Measurements from ENCODE around the gene EVPL.

Gene EVPL

GRCh38 chr17:76009969-76010661 lies 17.0 kb downstream of the EVPL start:
- H3K27me3 ChIP-seq (ENCODE audit: control insufficient read depth, insufficient read depth, low read length): no peaks in the 10 kb centered on the region
- H3K27ac ChIP-seq (ENCODE audit: low read length): no peak overlapping the region
- H3K9me3 ChIP-seq (ENCODE audit: control insufficient read depth, low read depth, low read length): no peaks in the 10 kb centered on the region
- H3K36me3 ChIP-seq (ENCODE audit: control insufficient read depth, low read depth, low read length): no peaks in the 10 kb centered on the region
- no peak overlapping the region for H3K9ac ChIP-seq (ENCODE audit: low read length)
- H3K4me1 ChIP-seq (ENCODE audit: control insufficient read depth, low read depth, low read length): peaks cover 3% of the 10 kb centered on the region
- H3K4me3 ChIP-seq (ENCODE audit: low read length): no peak overlapping the region

GRCh38 chr17:76009447-76009846 lies 17.7 kb downstream of the EVPL start:
- no peak overlapping the region for H3K27ac ChIP-seq (ENCODE audit: low read length)
- no peaks in the 10 kb centered on the region for H3K27me3 ChIP-seq (ENCODE audit: control insufficient read depth, insufficient read depth, low read length)
- H3K36me3 ChIP-seq (ENCODE audit: control insufficient read depth, low read depth, low read length): no peaks in the 10 kb centered on the region
- H3K4me1 ChIP-seq (ENCODE audit: control insufficient read depth, low read depth, low read length): peaks cover 3% of the 10 kb centered on the region
- H3K4me3 ChIP-seq (ENCODE audit: low read length): no peak overlapping the region
- H3K9me3 ChIP-seq (ENCODE audit: control insufficient read depth, low read depth, low read length): no peaks in the 10 kb centered on the region
- no peak overlapping the region for H3K9ac ChIP-seq (ENCODE audit: low read length)

- Histone ChIP-seq H3K27ac (ENCODE audit: low read length) (no peak overlapping the region), H3K36me3 (ENCODE audit: control insufficient read depth, low read depth, low read length) (no peaks in the 10 kb centered on the region), H3K27me3 (ENCODE audit: control insufficient read depth, insufficient read depth, low read length) (no peaks in the 10 kb centered on the region), H3K4me3 (ENCODE audit: low read length) (no peak overlapping the region), H3K4me1 (ENCODE audit: control insufficient read depth, low read depth, low read length) (peaks cover under 1% of the 10 kb centered on the region), H3K9ac (ENCODE audit: low read length) (no peak overlapping the region), H3K9me3 (ENCODE audit: control insufficient read depth, low read depth, low read length) (no peaks in the 10 kb centered on the region)
Measured at GRCh38 chr17:76008630-76009425, 18.3 kb downstream of the EVPL start.

- Histone ChIP-seq H3K4me3 (ENCODE audit: low read length) (no peak overlapping the region), H3K9ac (ENCODE audit: low read length) (no peak overlapping the region), H3K27me3 (ENCODE audit: control insufficient read depth, insufficient read depth, low read length) (no peaks in the 10 kb centered on the region), H3K27ac (ENCODE audit: low read length) (no peak overlapping the region), H3K9me3 (ENCODE audit: control insufficient read depth, low read depth, low read length) (no peaks in the 10 kb centered on the region), H3K36me3 (ENCODE audit: control insufficient read depth, low read depth, low read length) (no peaks in the 10 kb centered on the region), H3K4me1 (ENCODE audit: control insufficient read depth, low read depth, low read length) (no peaks in the 10 kb centered on the region)
Measured at GRCh38 chr17:76008208-76008607, 18.9 kb downstream of the EVPL start.

- H3K27me3 ChIP-seq (ENCODE audit: control insufficient read depth, insufficient read depth, low read length): no peaks in the 10 kb centered on the region
Measured at GRCh38 chr17:76007850-76008165, 19.3 kb downstream of the EVPL start.

GRCh38 chr17:76007131-76007849 lies 19.8 kb downstream of the EVPL start:
- Histone ChIP-seq H3K27me3 (ENCODE audit: control insufficient read depth, insufficient read depth, low read length) (no peaks in the 10 kb centered on the region), H3K9ac (ENCODE audit: low read length) (no peak overlapping the region), H3K4me3 (ENCODE audit: low read length) (no peak overlapping the region), H3K27ac (ENCODE audit: low read length) (no peak overlapping the region), H3K9me3 (ENCODE audit: control insufficient read depth, low read depth, low read length) (no peaks in the 10 kb centered on the region), H3K36me3 (ENCODE audit: control insufficient read depth, low read depth, low read length) (no peaks in the 10 kb centered on the region), H3K4me1 (ENCODE audit: control insufficient read depth, low read depth, low read length) (no peaks in the 10 kb centered on the region)

More at GRCh38 chr17:76007850-76008165, 19.3 kb downstream of the EVPL start:
- no peak overlapping the region for H3K4me3 ChIP-seq (ENCODE audit: low read length)
- no peak overlapping the region for H3K9ac ChIP-seq (ENCODE audit: low read length)
- H3K9me3 ChIP-seq (ENCODE audit: control insufficient read depth, low read depth, low read length): no peaks in the 10 kb centered on the region
- H3K36me3 ChIP-seq (ENCODE audit: control insufficient read depth, low read depth, low read length): no peaks in the 10 kb centered on the region
- no peaks in the 10 kb centered on the region for H3K4me1 ChIP-seq (ENCODE audit: control insufficient read depth, low read depth, low read length)
- no peak overlapping the region for H3K27ac ChIP-seq (ENCODE audit: low read length)

GRCh38 chr17:76005263-76006149 lies 21.6 kb downstream of the EVPL start:
- Histone ChIP-seq H3K27ac (ENCODE audit: low read length) (no peak overlapping the region), H3K9me3 (ENCODE audit: control insufficient read depth, low read depth, low read length) (no peaks in the 10 kb centered on the region), H3K36me3 (ENCODE audit: control insufficient read depth, low read depth, low read length) (no peaks in the 10 kb centered on the region), H3K9ac (ENCODE audit: low read length) (no peak overlapping the region), H3K4me3 (ENCODE audit: low read length) (no peak overlapping the region), H3K4me1 (ENCODE audit: control insufficient read depth, low read depth, low read length) (no peaks in the 10 kb centered on the region), H3K27me3 (ENCODE audit: control insufficient read depth, insufficient read depth, low read length) (no peaks in the 10 kb centered on the region)

- Histone ChIP-seq H3K27ac (ENCODE audit: low read length) (no peak overlapping the region), H3K27me3 (ENCODE audit: control insufficient read depth, insufficient read depth, low read length) (no peaks in the 10 kb centered on the region), H3K9ac (ENCODE audit: low read length) (no peak overlapping the region), H3K4me1 (ENCODE audit: control insufficient read depth, low read depth, low read length) (no peaks in the 10 kb centered on the region), H3K4me3 (ENCODE audit: low read length) (no peak overlapping the region), H3K9me3 (ENCODE audit: control insufficient read depth, low read depth, low read length) (no peaks in the 10 kb centered on the region), H3K36me3 (ENCODE audit: control insufficient read depth, low read depth, low read length) (no peaks in the 10 kb centered on the region)
Measured at GRCh38 chr17:76004750-76005262, 22.3 kb downstream of the EVPL start.

GRCh38 chr17:76003915-76004314 lies 23.2 kb downstream of the EVPL start:
- Histone ChIP-seq H3K4me3 (ENCODE audit: low read length) (no peak overlapping the region), H3K27ac (ENCODE audit: low read length) (no peak overlapping the region), H3K9me3 (ENCODE audit: control insufficient read depth, low read depth, low read length) (no peaks in the 10 kb centered on the region), H3K27me3 (ENCODE audit: control insufficient read depth, insufficient read depth, low read length) (no peaks in the 10 kb centered on the region), H3K36me3 (ENCODE audit: control insufficient read depth, low read depth, low read length) (no peaks in the 10 kb centered on the region), H3K9ac (ENCODE audit: low read length) (no peak overlapping the region), H3K4me1 (ENCODE audit: control insufficient read depth, low read depth, low read length) (no peaks in the 10 kb centered on the region)

GRCh38 chr17:76002100-76002499 lies 25.0 kb downstream of the EVPL start:
- Histone ChIP-seq H3K9me3 (ENCODE audit: control insufficient read depth, low read depth, low read length) (no peaks in the 10 kb centered on the region), H3K27ac (ENCODE audit: low read length) (no peak overlapping the region), H3K27me3 (ENCODE audit: control insufficient read depth, insufficient read depth, low read length) (no peaks in the 10 kb centered on the region), H3K36me3 (ENCODE audit: control insufficient read depth, low read depth, low read length) (no peaks in the 10 kb centered on the region), H3K4me1 (ENCODE audit: control insufficient read depth, low read depth, low read length) (no peaks in the 10 kb centered on the region), H3K9ac (ENCODE audit: low read length) (no peak overlapping the region), H3K4me3 (ENCODE audit: low read length) (no peak overlapping the region)
